Measurements from ENCODE around the gene CENPL. TPM values are rescaled to one million over a fixed set of nuclear protein-coding genes. Genes with fewer than 3 reads are reported as not detected.
"Not testable (repeated sequence)": the region's sequence is repeated elsewhere in the genome, so short reads cannot be mapped to it uniquely, and the experiment has no call there.

Gene CENPL
- total RNA-seq, 4 donors from 2014 or later: 3.2 to 8.5 (median 5.6) TPM

- H3K36me3 ChIP-seq: peaks cover 6% of the 10 kb centered on the region
- no peaks in the 10 kb centered on the region for H3K9me3 ChIP-seq
- TF ChIP-seq POLR2AphosphoS5 (IDR thresholded peaks at IDR 0.05) (no peak), POLR2A (IDR thresholded peaks at IDR 0.05) (no peak), EP300 (IDR thresholded peaks at IDR 0.05) (no peak), CTCF (IDR thresholded peaks at IDR 0.05) (no peak)
- no peak for DNase-seq (ENCODE audit: low spot score in 2 of 2)
- H3K27me3 ChIP-seq: no peaks in the 10 kb centered on the region
- H3K27ac ChIP-seq: no peak overlapping the region
- 95% methylated on average over 4 of the region's 4 CpGs for WGBS
- no peak overlapping the region for H3K4me3 ChIP-seq
- peaks cover 21% of the 10 kb centered on the region for H3K4me1 ChIP-seq
Observed at GRCh38 chr1:173821680-173822079, 3.0 kb downstream of the CENPL start.

GRCh38 chr1:173818459-173818858 is 6.2 kb downstream of the CENPL start:
- Histone ChIP-seq H3K27ac (no peak overlapping the region), H3K27me3 (no peaks in the 10 kb centered on the region), H3K4me1 (peaks cover 8% of the 10 kb centered on the region), H3K9me3 (no peaks in the 10 kb centered on the region), H3K4me3 (no peak overlapping the region), H3K36me3 (peaks cover 6% of the 10 kb centered on the region)
- TF ChIP-seq CTCF (IDR thresholded peaks at IDR 0.05) (no peak), POLR2AphosphoS5 (IDR thresholded peaks at IDR 0.05) (no peak), POLR2A (IDR thresholded peaks at IDR 0.05) (no peak), EP300 (IDR thresholded peaks at IDR 0.05) (no peak)
- DNase-seq (ENCODE audit: low spot score in 2 of 2): no peak
- WGBS: 96% methylated on average over 1 of the region's 1 CpG

- not testable (repeated sequence) for H3K9me3 ChIP-seq; H3K4me1 ChIP-seq; H3K27ac ChIP-seq; DNase-seq (ENCODE audit: low spot score in 2 of 2); H3K4me3 ChIP-seq; H3K27me3 ChIP-seq
- peaks cover 15% of the 10 kb centered on the region for H3K36me3 ChIP-seq
- 97% methylated on average over 5 of the region's 5 CpGs for WGBS
Observed at GRCh38 chr1:173813654-173814053, 11.0 kb downstream of the CENPL start.

DNA sequence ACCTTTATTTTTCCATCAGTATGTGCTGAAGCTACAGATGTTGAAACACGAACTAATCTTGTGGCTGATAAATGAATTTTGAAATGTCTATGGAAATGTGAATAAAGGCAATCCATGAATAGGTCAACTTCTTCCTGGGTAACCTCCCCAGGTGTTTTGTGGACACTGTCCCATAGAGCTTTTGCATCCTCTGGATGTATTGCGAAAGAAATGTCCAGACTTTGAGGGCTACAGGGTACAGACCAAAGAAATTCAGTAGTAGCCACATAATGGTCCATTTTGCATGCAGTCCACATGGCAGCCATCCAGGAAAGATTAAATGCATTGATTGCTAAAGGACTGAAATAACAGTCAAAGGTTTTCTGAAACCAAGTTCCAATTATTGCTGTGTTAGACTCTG is 21.7 kb downstream of the CENPL start:
- Histone ChIP-seq H3K4me3 (no peak overlapping the region), H3K27me3 (no peaks in the 10 kb centered on the region), H3K36me3 (peaks cover 37% of the 10 kb centered on the region), H3K27ac (no peak overlapping the region), H3K4me1 (no peaks in the 10 kb centered on the region), H3K9me3 (no peaks in the 10 kb centered on the region)
- DNase-seq (ENCODE audit: low spot score in 2 of 2): no peak
- TF ChIP-seq CTCF (IDR thresholded peaks at IDR 0.05) (no peak), EP300 (IDR thresholded peaks at IDR 0.05) (no peak), POLR2AphosphoS5 (IDR thresholded peaks at IDR 0.05) (no peak), POLR2A (IDR thresholded peaks at IDR 0.05) (no peak)
- WGBS: 97% methylated on average over 2 of the region's 2 CpGs

GRCh38 chr1:173799995-173800394 is 24.7 kb downstream of the CENPL start:
- H3K27ac ChIP-seq; DNase-seq (ENCODE audit: low spot score in 2 of 2); H3K4me3 ChIP-seq; H3K4me1 ChIP-seq; H3K9me3 ChIP-seq; H3K27me3 ChIP-seq: not testable (repeated sequence)
- WGBS: 94% methylated on average over 1 of the region's 1 CpG
- H3K36me3 ChIP-seq: peaks cover 19% of the 10 kb centered on the region

- TF ChIP-seq EP300 (IDR thresholded peaks at IDR 0.05) (no peak), CTCF (IDR thresholded peaks at IDR 0.05) (no peak), POLR2A (IDR thresholded peaks at IDR 0.05) (no peak), POLR2AphosphoS5 (IDR thresholded peaks at IDR 0.05) (no peak)
- H3K36me3 ChIP-seq: peaks cover 17% of the 10 kb centered on the region
- H3K27me3 ChIP-seq: no peaks in the 10 kb centered on the region
- DNase-seq (ENCODE audit: low spot score in 2 of 2): no peak
- no peaks in the 10 kb centered on the region for H3K4me1 ChIP-seq
- no peak overlapping the region for H3K4me3 ChIP-seq
- H3K27ac ChIP-seq: no peak overlapping the region
- H3K9me3 ChIP-seq: no peaks in the 10 kb centered on the region
Observed at GRCh38 chr1:173798078-173798477, 26.6 kb downstream of the CENPL start.

Measured in suprapubic skin (tissue), 4 donors.